Mucosa of descending colon (tissue), 3 donors: Measurements from ENCODE around the gene CACNA1D. TPM values are rescaled to one million over a fixed set of nuclear protein-coding genes. Genes with fewer than 3 reads are reported as not detected.

Experiments
- ATAC-seq: fragments of 200-7000 bp; cut with Tn5 transposase; one replicate; pipeline ENCODE4 v1.9.1; 2020; ENCODE audit warnings: mild to moderate bottlenecking, moderate library complexity
- DNase-seq, 3 donors: peaks; one replicate each; pipeline ENCODE4 v3.0.0-alpha.2; 2020
- H3K36me3 ChIP-seq: fragments of 200-600 bp; one replicate; pipeline ENCODE4 v1.8.0; 2021; ENCODE audit warnings: low read depth, mild to moderate bottlenecking
- H3K4me1 ChIP-seq: fragments of 200-600 bp; one replicate; pipeline ENCODE4 v1.8.0; 2021; ENCODE audit warnings: low read depth, mild to moderate bottlenecking
- H3K4me3 ChIP-seq: fragments of 200-600 bp; one replicate; pipeline ENCODE4 v1.8.0; 2021; ENCODE audit warnings: mild to moderate bottlenecking
- H3K9me3 ChIP-seq: fragments of 200-600 bp; one replicate; pipeline ENCODE4 v1.8.0; 2021; ENCODE audit warnings: mild to moderate bottlenecking
- intact Hi-C, 2 donors: fragments of 100-400 bp; cut with DNase I in 1 of 2; cut with micrococcal nuclease in 1 of 2; formaldehyde crosslinking; loops; one replicate each; pipeline versions ENCODE4 v1.11.0 to v1.11.1; 2022; cut with DNase I, micrococcal nuclease
- total RNA-seq, 3 donors: library from RNA; stranded (reverse); fragmentation: NEBNext Ultra II Directional in 2 of 3; extraction: Animal tissue kit (Norgen Biotek cat#: 25700) in 2 of 3; gene quantifications; one replicate each; pipeline versions ENCODE4 v1.2.1 to v1.2.4, GENCODE V29; 2021 to 2023
- TF ChIP-seq, protein P1 (sequence below): fragments of 200-600 bp; IDR thresholded peaks from one replicate; pipeline ENCODE4 v1.8.0; 2022; ENCODE audit warnings: antibody characterized with exemption, mild to moderate bottlenecking
- donor health status: DM: no; HTN: no; CAD: no; lungs with moderate emphysema.
- donor health status: DM: no; HTN: no; CAD: no.
- donor health status: DM: no; HTN: yes; CAD: no.

Gene CACNA1D
- total RNA-seq, 3 donors from 2014 or later = 13.8 to 38.1 (median 22.2) TPM

DNA sequence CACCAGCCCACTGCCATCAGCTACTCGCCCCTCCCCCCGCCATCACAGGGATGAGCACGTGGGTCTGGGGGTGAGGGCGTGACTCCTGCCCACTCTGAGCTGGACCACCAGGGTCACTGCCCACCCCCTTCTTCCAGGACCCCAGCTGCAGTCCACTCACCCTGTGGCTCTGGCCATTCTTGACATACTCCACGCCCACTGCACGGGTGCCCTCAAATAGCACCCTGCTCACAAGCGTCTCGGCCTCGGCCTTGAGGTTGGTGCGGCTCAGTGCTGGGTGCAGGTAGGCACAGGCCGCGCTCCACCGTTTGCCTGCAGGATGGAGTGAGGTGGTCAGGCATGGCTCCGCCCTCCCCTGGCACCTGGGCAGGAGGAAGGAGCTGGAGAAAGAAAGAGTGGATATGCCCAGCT is 327.9 kb downstream of the CACNA1D start:
- H3K9me3 ChIP-seq = no peaks in the 10 kb centered on the region
- ATAC-seq = no peak
- no peaks in the 10 kb centered on the region for H3K4me1 ChIP-seq
- TF ChIP-seq, protein P1, sequence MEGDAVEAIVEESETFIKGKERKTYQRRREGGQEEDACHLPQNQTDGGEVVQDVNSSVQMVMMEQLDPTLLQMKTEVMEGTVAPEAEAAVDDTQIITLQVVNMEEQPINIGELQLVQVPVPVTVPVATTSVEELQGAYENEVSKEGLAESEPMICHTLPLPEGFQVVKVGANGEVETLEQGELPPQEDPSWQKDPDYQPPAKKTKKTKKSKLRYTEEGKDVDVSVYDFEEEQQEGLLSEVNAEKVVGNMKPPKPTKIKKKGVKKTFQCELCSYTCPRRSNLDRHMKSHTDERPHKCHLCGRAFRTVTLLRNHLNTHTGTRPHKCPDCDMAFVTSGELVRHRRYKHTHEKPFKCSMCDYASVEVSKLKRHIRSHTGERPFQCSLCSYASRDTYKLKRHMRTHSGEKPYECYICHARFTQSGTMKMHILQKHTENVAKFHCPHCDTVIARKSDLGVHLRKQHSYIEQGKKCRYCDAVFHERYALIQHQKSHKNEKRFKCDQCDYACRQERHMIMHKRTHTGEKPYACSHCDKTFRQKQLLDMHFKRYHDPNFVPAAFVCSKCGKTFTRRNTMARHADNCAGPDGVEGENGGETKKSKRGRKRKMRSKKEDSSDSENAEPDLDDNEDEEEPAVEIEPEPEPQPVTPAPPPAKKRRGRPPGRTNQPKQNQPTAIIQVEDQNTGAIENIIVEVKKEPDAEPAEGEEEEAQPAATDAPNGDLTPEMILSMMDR = no peak
- H3K4me3 ChIP-seq = no peak overlapping the region
- H3K36me3 ChIP-seq = no peaks in the 10 kb centered on the region
- peak in 2 of 3 donors; percentile 26 to 41 for DNase-seq
- intact Hi-C loops = no loop called here

DNA sequence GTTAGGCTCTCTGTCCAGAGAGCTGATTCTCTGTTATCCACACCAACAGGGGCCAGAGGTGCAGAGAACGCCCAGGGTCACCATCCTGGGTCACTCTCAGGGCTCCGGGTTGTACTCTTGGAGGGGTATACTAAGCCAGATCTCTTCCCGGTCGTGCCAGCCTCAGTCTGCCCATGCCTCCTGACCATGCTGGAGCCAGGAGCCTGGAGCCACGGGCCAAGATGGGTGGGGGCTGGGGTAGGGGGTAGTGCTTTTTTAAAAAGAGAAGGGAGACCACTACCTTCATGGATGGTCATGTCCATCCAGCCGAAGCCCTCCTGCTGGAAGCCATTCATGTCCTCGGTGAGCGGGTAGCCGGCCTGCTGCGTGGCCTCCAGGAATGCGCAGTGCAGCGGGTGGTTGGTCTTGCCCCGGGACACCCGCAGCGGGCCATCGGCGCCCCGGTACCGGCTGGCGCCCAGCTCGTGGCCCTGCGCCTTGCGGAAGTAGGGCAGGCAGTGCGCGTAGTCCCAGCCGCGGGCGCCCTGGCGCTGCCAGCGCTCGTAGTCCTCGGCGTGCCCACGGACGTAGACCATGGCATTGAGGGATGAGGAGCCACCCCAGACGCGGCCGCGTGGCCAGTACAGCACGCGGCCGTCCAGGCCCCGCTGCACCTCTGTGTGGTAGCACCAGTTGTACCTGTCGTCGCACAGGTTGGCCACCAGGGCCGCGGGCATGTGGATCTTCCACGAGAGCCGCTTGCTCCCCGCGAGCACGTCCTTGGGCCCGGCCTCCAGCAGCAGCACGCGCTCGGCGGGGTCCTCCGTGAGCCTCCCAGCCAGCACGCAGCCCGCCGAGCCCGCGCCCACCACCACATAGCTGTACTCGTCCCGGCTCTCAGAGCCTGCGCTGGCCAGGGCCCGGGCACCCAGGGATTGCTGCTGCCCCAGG is 328.9 kb downstream of the CACNA1D start:
- H3K36me3 ChIP-seq = no peaks in the 10 kb centered on the region
- H3K4me3 ChIP-seq = no peak overlapping the region
- no peak for ATAC-seq
- peak in 2 of 3 donors; percentile 24 to 47 for DNase-seq
- no peaks in the 10 kb centered on the region for H3K9me3 ChIP-seq
- TF ChIP-seq, protein P1 = no peak
- H3K4me1 ChIP-seq = no peaks in the 10 kb centered on the region
- intact Hi-C loops = no loop called here

DNA sequence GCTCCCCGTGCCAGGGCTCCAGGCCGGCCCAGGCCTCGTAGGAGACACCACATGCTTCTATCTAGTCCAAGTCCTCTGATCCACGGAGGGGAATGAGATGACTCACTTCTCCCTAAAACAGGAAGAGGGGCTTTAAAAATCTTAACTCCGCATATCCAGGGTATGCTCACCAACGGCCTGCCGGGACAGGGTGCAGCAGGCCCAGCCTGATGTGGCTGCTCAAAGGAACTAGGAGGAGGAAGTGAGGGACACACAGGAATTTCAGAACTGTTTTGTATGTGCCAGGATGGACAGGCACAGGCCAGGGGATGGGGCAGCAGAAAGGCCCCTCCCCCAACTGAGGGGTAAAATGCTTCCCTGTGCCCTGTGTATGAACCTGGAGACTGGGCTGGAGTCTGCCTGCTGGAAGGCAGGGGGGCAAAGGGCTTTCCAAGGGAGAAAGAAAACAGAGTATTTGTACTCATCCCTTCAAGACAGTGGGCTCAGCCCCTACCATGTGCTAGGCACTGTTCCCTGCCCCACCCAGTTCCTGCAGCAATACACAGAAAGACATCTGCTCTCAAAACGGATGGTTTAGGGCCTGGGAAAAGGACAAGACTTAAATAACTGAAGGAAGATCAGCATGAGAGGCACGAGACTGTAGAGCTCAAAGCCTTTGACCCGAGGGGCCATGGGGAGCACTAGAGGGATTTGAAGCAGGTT is 329.7 kb downstream of the CACNA1D start:
- Histone ChIP-seq H3K9me3 (no peaks in the 10 kb centered on the region), H3K4me1 (no peaks in the 10 kb centered on the region), H3K4me3 (no peak overlapping the region), H3K36me3 (no peaks in the 10 kb centered on the region)
- TF ChIP-seq, protein P1 = no peak
- no peak for DNase-seq
- intact Hi-C loops = no loop called here
- peak; percentile 27 for ATAC-seq

DNA sequence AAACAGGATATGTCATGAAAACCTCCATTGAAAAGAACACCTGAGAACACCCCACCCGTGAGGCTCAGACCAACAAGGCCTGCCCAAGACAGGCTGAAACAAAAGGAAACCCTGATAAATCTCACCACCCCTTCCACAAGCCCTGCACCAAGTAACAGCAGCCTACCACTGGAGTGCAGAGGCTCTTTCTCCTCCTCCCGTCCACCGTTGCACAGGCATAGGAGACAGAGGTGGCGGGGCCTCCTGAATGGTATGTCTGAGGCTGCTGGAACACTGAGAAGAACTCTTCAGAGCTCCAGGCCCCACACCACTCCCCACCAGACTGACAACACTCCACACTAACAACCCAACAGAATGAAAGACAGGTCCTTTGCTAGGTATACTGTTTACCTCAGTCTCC is 330.4 kb downstream of the CACNA1D start:
- TF ChIP-seq, protein P1 = no peak
- Histone ChIP-seq H3K36me3 (no peaks in the 10 kb centered on the region), H3K4me1 (no peaks in the 10 kb centered on the region), H3K4me3 (no peak overlapping the region), H3K9me3 (no peaks in the 10 kb centered on the region)
- ATAC-seq = no peak
- DNase-seq = peak in 1 of 3 donors; percentile 15
- intact Hi-C loops = no loop called here

DNA sequence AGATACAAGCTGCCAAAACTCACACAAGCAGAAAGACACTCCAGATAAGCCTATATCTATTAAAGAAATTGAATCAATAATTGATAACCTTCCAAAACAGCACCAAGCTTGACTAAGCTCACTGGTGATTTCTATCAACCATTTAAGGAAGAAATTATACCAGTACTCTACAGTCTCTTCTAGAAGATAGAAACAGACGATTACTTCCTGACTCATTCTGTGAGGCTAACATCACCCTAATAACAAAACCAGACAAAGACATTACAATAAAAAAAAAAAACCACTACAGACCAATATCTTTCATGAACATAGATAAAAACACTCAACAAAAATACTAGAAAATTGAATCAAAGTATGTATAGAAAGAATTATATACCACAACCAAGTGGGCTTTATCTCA is 331.6 kb downstream of the CACNA1D start:
- H3K4me3 ChIP-seq = no peak overlapping the region
- H3K4me1 ChIP-seq = no peaks in the 10 kb centered on the region
- TF ChIP-seq, protein P1 = no peak
- ATAC-seq (no peak), DNase-seq (no peak)
- H3K36me3 ChIP-seq = no peaks in the 10 kb centered on the region
- H3K9me3 ChIP-seq = no peaks in the 10 kb centered on the region
- intact Hi-C loops = no loop called here
